Psoas muscle (tissue), 8 donors: ENCODE results near the gene PPARG. TPM values are rescaled to one million over a fixed set of nuclear protein-coding genes. Genes with fewer than 3 reads are reported as not detected.

ENCODE experiments used
- ATAC-seq, 4 donors: fragments of 200-7000 bp; cut with Tn5 transposase; one replicate each; pipeline ENCODE4 v1.9.1; 2020; ENCODE audit warnings: moderate library complexity in 3 of 4, mild to moderate bottlenecking in 2 of 4
- DNase-seq, 2 donors: peaks; one replicate each; pipeline ENCODE4 v3.0.0-alpha.2; 2020
- H3K27ac ChIP-seq: fragments of 200-600 bp; one replicate; pipeline ENCODE4 v1.8.0; 2022
- H3K27me3 ChIP-seq, 3 donors: fragments of 200-600 bp in 1 of 3; one replicate each; pipeline versions ENCODE4 v1.6.1 to v1.8.0; 2013 to 2022; ENCODE audit warnings: low read length in 2 of 3, mild to moderate bottlenecking in 2 of 3, moderate library complexity in 1 of 3; ENCODE audit not compliant: insufficient read depth in 3 of 3
- H3K36me3 ChIP-seq, 2 donors: fragments of 200-600 bp in 1 of 2; one replicate each; pipeline versions ENCODE4 v1.6.1 to v1.8.0; 2013 to 2022; ENCODE audit warnings: low read depth in 1 of 2, mild to moderate bottlenecking in 1 of 2, moderate library complexity in 1 of 2; ENCODE audit not compliant: insufficient read depth in 1 of 2
- H3K4me1 ChIP-seq: fragments of 200-600 bp; one replicate; pipeline ENCODE4 v1.8.0; 2022
- H3K4me3 ChIP-seq: fragments of 200-600 bp; one replicate; pipeline ENCODE4 v1.8.0; 2022; ENCODE audit warnings: mild to moderate bottlenecking
- H3K9me3 ChIP-seq: fragments of 200-600 bp; one replicate; pipeline ENCODE4 v1.8.0; 2022
- CTCF ChIP-seq: fragments of 200-600 bp; IDR thresholded peaks from one replicate; pipeline ENCODE4 v1.8.0; 2022; ENCODE audit warnings: antibody characterized with exemption
- WGBS, 3 donors: extraction: QIAGEN DNeasy Blood & Tissue Kit; methylation state at CpG; one replicate each; pipeline versions ENCODE4 v1.1.6 to v1.1.7; 2013; 5-methylcytosine and 5-hydroxymethylcytosine counted together
- intact Hi-C, 2 donors: fragments of 100-400 bp; cut with DNase I; formaldehyde crosslinking; loops; one replicate each; pipeline versions ENCODE4 v1.11.0 to v1.14.2; 2022
- polyA plus RNA-seq, 3 donors: library from polyadenylated mRNA; stranded (reverse); fragments of 200-250 nt; gene quantifications; one replicate each; pipeline ENCODE4 v1.2.3, GENCODE V29; 2013
- total RNA-seq, 4 donors: library from RNA; stranded (reverse); fragmentation: NEBNext Ultra II Directional in 2 of 4; extraction: Animal tissue kit (Norgen Biotek cat#: 25700) in 2 of 4; gene quantifications; one replicate each; pipeline versions ENCODE4 v1.2.1 to v1.2.4, GENCODE V29; 2021 to 2023
- donor health status: healthy with polysubstance abuse.
- donor health status: DM: no; HTN: no; CAD: no; lungs with moderate emphysema.
- donor health status: Bipolar disorder and iron deficiency.
- donor health status: healthy.
- donor health status: DM: yes; HTN: yes; CAD: no.
- donor health status: DM: no; HTN: no; CAD: no.
- donor health status: DM: no; HTN: no; CAD: no.
- donor health status: DM: yes; HTN: yes; CAD: no.

The PPARG gene
- total and polyA plus RNA-seq, 7 donors, result 3.1 to 6.8 (median 4.3) TPM

- DNase-seq (no peak), ATAC-seq (no peak)
- intact Hi-C loops, result no loop called here
- no peak overlapping the region for H3K27ac ChIP-seq
- no peaks in the 10 kb centered on the region for H3K9me3 ChIP-seq
- H3K4me3 ChIP-seq, result no peak overlapping the region
- no peak for TF ChIP-seq CTCF
- H3K27me3 ChIP-seq, result peaks cover 0 to 4% (median 3%) of the 10 kb centered on the region in 3 donors
- no peaks in the 10 kb centered on the region for H3K36me3 ChIP-seq
- no peaks in the 10 kb centered on the region for H3K4me1 ChIP-seq
- WGBS, 3 donors, result 53 to 61% (median 59%) methylated on average over 2 of the region's 2 CpGs
These were observed 34.4 kb downstream of the PPARG start for GRCh38 chr3:12323237-12323636.

GRCh38 chr3:12325586-12326515 lies 37.0 kb downstream of the PPARG start:
- intact Hi-C loops, result no loop called here
- no peak for TF ChIP-seq CTCF
- ATAC-seq, result no peak
- no peaks in the 10 kb centered on the region for H3K36me3 ChIP-seq
- no peak overlapping the region for H3K4me3 ChIP-seq
- H3K27me3 ChIP-seq, result peaks cover 0 to 4% (median 3%) of the 10 kb centered on the region in 3 donors
- no peak overlapping the region for H3K27ac ChIP-seq
- no peak for DNase-seq
- H3K4me1 ChIP-seq, result no peaks in the 10 kb centered on the region
- no peaks in the 10 kb centered on the region for H3K9me3 ChIP-seq
- 74 to 78% (median 76%) methylated on average over 4 of the region's 4 CpGs for WGBS, 3 donors

- 69 to 74% (median 73%) methylated on average over 5 of the region's 5 CpGs for WGBS, 3 donors
- ATAC-seq (no peak), DNase-seq (no peak)
- H3K4me3 ChIP-seq, result no peak overlapping the region
- intact Hi-C loops, result no loop called here
- H3K9me3 ChIP-seq, result no peaks in the 10 kb centered on the region
- no peak for TF ChIP-seq CTCF
- H3K4me1 ChIP-seq, result no peaks in the 10 kb centered on the region
- H3K36me3 ChIP-seq, result no peaks in the 10 kb centered on the region
- H3K27me3 ChIP-seq, result peaks cover 0 to 4% (median 3%) of the 10 kb centered on the region in 3 donors
- no peak overlapping the region for H3K27ac ChIP-seq
These were observed 38.2 kb downstream of the PPARG start for GRCh38 chr3:12327021-12327420.

- Histone ChIP-seq H3K36me3 (no peaks in the 10 kb centered on the region), H3K27ac (no peak overlapping the region), H3K27me3 (peaks cover 0 to under 1% (median 0%) of the 10 kb centered on the region in 3 donors), H3K4me1 (no peaks in the 10 kb centered on the region), H3K4me3 (no peak overlapping the region), H3K9me3 (no peaks in the 10 kb centered on the region)
- intact Hi-C loops, result no loop called here
- TF ChIP-seq CTCF, result no peak
- no peak for ATAC-seq
- WGBS, 3 donors, result 63 to 69% (median 63%) methylated on average over 8 of the region's 8 CpGs
- DNase-seq, result no peak
These were observed 39.4 kb downstream of the PPARG start for GRCh38 chr3:12328132-12328836.
